Kasumi-1 (cell line): Measurements from ENCODE around the gene SNTG2.
"Not testable (repeated sequence)": the region's sequence is repeated elsewhere in the genome, so short reads cannot be mapped to it uniquely, and the experiment has no call there.

Source experiments
- DNase-seq, 2 experiments: peaks; one replicate each; lab custom pipeline; 2025; lab: John Stamatoyannopoulos, UW

The SNTG2 gene

GRCh38 chr2:1192121-1192520, 241.5 kb downstream of the SNTG2 start:
- DNase-seq: no peak

GRCh38 chr2:1193801-1194200, 243.2 kb downstream of the SNTG2 start:
- DNase-seq: no peak

GRCh38 chr2:1203772-1204171, 253.1 kb downstream of the SNTG2 start:
- no peak for DNase-seq

- DNase-seq: no peak
Measured at GRCh38 chr2:1205853-1206252, 255.2 kb downstream of the SNTG2 start.

DNA sequence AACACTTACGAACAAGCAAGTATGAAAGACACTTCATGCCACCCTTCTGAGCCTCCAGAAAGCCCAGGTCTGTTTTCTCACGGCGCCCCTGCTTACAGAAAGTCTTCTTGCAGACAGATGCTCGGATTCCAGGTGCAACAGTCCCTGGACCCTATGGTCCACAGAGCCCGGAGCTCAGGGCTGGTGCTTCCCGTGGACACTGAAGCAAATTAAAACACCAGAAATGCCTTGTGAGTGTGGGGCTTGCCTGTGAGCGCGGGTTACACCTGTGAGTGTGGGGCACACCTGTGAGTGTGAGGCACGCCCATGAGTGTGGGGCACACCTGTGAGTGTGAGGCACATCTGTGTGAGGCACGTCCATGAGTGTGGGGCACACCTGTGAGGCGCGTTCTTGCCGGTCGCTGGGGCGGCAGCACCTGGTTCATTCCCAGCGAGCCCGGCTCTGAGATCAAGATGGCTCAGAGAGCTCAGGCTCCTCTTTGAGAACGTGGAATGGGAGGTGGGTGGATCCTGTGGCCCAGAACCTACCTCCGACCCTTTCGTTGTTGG, 257.4 kb downstream of the SNTG2 start:
- DNase-seq: no peak

GRCh38 chr2:1208522-1208921, 257.9 kb downstream of the SNTG2 start:
- no peak for DNase-seq

GRCh38 chr2:1209246-1209645, 258.6 kb downstream of the SNTG2 start:
- DNase-seq: no peak

DNA sequence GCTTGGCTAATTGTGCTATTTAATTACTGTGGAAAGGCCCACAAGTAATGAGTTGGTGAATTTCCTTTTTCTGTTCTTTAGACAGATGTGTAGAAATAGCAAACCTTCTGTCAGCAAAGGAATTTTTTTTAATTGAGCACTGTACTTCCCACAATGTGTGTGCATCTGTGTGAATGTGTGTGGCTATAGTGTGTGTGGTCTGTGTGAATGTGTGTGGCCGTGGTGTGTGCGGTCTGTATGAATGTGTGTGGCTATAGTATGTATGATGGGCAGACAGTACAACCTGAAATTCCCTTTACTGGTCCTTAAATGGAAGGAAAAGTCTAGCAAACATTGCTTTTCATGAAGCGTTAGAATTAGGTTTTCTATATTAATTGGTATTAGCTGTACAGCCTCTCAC, 259.1 kb downstream of the SNTG2 start:
- no peak for DNase-seq

GRCh38 chr2:1210352-1210751, 259.7 kb downstream of the SNTG2 start:
- no peak for DNase-seq

DNA sequence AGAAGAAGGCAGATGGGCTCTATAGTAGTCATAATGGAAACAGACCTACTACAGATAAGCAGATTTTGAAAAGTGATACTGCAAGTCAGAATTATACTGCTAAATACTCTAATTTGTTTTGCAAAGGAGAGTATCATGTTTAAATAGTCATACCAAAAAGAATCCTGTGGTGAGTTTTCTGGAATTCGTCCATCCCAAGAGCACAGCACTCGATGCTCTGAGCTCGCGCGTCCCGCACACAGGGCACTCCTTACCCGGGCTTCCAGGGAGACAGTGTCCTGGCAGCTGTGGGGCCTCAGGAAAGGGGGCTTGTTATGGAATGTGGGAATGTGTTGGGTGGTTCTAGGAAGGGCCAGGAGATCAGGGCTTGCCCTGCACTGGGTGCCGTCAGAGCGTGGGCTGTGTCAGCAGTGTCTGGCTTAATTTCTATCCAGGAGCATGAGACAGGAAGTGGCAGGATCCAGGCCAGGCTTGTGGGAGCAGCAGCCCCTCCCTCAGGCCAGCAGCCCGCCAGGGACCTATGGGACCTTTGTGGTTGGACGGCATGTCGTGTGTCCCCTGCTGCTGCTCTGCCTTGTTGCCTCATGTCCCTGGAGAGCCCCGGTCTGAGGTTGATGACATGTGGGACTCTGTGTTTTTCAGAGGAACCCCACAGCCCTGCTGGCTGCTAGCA, 269.4 kb downstream of the SNTG2 start:
- DNase-seq: no peak

DNA sequence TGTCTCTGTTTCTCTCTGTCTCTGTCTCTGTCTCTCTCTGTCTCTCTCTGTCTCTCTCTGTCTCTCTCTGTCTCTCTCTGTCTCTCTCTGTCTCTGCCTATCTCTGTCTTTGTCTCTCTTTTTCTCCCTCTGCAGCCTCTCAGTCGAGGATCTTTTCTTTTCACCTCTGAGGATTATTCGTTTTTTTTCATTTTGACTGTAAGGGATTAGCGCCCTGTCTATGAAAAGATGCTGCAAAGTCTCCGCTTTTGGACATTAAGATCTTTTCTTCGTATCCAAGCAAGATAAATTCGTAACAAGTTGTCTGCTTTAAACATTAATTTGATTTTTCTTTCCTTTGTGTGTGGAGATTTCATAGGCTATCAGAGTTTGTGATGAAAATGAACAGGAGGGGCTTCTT, 271.4 kb downstream of the SNTG2 start:
- no peak for DNase-seq

- DNase-seq: no peak
Measured at GRCh38 chr2:1223791-1224190, 273.1 kb downstream of the SNTG2 start.

DNA sequence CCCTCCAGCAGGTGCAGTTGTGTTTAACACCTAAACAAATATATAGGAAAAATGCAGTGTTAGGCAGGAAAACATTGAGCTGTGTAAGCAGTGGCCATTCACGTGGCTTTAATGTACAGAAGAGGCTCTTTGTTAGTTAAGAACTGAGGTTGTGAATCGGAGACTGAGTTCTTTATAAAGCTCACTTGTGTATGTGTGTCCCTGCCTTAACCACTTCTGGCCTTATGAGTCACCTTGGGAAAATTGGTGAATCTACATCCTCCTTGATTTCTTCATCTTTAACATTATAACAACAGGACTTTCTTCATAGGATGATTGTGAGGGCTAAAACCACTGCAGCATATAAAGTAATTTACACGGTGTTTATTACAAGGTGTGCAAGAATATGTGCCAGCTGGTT, 274.3 kb downstream of the SNTG2 start:
- DNase-seq: no peak

- no peak for DNase-seq
Measured at GRCh38 chr2:1226766-1227165, 276.1 kb downstream of the SNTG2 start.

GRCh38 chr2:1227274-1227900, 276.7 kb downstream of the SNTG2 start:
- no peak for DNase-seq

- not testable (repeated sequence) for DNase-seq
Measured at GRCh38 chr2:1229596-1229995, 278.9 kb downstream of the SNTG2 start.

DNA sequence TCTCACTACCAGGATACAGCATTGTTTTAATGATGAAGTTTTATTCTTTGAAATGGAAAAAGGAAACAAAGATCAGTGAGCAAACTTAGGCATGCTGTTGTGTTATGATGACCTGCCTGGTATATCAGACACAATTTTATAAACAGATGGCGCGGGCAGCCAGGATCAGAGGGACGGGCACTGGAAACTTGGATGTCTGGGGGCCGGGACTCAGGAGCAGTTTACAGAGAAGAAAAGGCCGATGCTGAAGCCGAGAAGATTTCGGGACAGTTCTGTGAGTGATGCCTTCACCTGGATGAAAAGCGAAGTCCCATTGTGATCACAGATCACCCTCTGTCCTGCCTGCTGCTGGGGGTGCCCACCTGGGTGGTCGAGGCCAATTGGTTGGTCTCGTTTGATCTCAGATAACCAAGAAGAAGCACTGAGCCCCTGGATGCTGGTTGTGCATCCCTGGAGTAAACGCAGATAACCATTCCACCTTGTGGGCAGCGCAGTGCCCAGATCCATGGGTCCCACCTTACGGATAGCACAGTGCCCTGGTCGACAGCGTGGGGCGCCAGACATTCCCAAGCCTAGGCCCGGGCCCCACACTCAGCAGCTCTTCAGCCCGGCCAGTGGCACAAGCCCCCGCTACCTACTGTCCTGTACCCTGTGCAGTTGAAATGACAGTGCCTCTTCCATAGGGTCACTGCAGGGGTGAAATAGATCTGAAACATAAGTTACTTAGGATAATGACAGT, 279.7 kb downstream of the SNTG2 start:
- no peak for DNase-seq

GRCh38 chr2:1231466-1232063, 280.9 kb downstream of the SNTG2 start:
- no peak for DNase-seq

- no peak for DNase-seq
Measured at GRCh38 chr2:1233281-1233680, 282.6 kb downstream of the SNTG2 start.

- no peak for DNase-seq
Measured at GRCh38 chr2:1234731-1235308, 284.2 kb downstream of the SNTG2 start.

DNA sequence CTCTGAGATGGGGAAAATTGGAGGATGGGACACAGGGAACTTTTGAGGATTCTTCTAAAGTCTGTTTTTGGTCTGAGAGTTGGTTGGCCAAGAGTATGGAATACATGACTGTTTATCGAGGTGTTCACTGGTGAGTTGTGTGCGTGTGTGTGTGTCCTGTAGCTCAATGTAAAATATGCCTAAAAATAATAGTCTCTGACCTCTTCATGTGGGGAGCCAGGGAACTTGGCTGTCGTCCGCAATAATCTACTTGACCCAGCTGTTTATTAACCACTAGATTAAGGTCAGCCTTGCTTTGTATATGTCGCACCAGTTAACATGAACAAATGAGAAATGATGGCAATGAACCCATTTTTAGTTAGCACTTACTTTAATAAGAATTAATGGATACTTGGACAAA, 285.2 kb downstream of the SNTG2 start:
- no peak for DNase-seq

DNA sequence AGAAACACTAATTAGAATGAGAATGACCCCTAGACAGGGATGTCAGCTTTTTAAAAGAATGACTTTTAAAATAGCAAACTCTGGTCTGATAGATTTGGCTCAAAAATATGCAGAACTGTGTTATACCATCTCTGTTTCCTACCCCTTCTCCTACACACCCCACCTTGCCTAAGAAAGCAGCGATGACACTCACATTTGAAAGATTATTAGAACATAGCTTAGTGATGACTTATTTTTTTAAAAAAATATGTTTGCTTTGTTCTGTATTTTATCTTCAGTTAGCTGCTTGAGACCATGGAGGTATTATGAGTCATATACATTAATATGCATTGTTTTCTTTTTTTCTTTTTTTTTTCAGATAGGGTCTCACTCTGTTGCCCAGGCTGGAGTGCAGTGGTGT, 286.0 kb downstream of the SNTG2 start:
- no peak for DNase-seq
